ENCODE measurements around the gene MED31. TPM values are rescaled to one million over a fixed set of nuclear protein-coding genes. Genes with fewer than 3 reads are reported as not detected.

The MED31 gene
- polyA plus RNA-seq, 1 donor from 2014 or later: 27.3 TPM

- H3K27ac ChIP-seq (ENCODE audit: low read length): no peak overlapping the region
- no peaks in the 10 kb centered on the region for H3K9me3 ChIP-seq (ENCODE audit: low read length)
- peaks cover 6% of the 10 kb centered on the region for H3K36me3 ChIP-seq (ENCODE audit: insufficient read depth, low read length)
- H4K20me1 ChIP-seq (ENCODE audit: insufficient read depth): no peaks in the 10 kb centered on the region
- TF ChIP-seq REST (IDR thresholded peaks at IDR 0.05; ENCODE audit: borderline replicate concordance): no peak
- H3F3A ChIP-seq (ENCODE audit: insufficient read depth, low read length, poor library complexity, severe bottlenecking): no peaks in the 10 kb centered on the region
- no peak overlapping the region for H3K9ac ChIP-seq (ENCODE audit: low read length)
- no peaks in the 10 kb centered on the region for H3K79me2 ChIP-seq (replicated peaks; ENCODE audit: insufficient read depth, low read length)
- H3K27me3 ChIP-seq (ENCODE audit: insufficient read depth, low read depth, low read length): no peaks in the 10 kb centered on the region
- H3K4me3 ChIP-seq (ENCODE audit: low read length): no peak overlapping the region
- H2AFZ ChIP-seq (ENCODE audit: low read depth, low read length): no peak overlapping the region
- H3K4me2 ChIP-seq (ENCODE audit: low read length): no peak overlapping the region
- no peaks in the 10 kb centered on the region for H3K9me2 ChIP-seq (ENCODE audit: insufficient read depth, low read length)
These were observed 52.0 kb downstream of the MED31 start for GRCh38 chr17:6599364-6599763.

- Histone ChIP-seq H2AFZ (ENCODE audit: low read depth, low read length) (no peak overlapping the region), H3K27ac (ENCODE audit: low read length) (no peak overlapping the region), H3K79me2 (replicated peaks; ENCODE audit: insufficient read depth, low read length) (no peaks in the 10 kb centered on the region), H3K27me3 (ENCODE audit: insufficient read depth, low read depth, low read length) (no peaks in the 10 kb centered on the region), H3K9ac (ENCODE audit: low read length) (no peak overlapping the region), H3K9me2 (ENCODE audit: insufficient read depth, low read length) (no peaks in the 10 kb centered on the region), H4K20me1 (ENCODE audit: insufficient read depth) (no peaks in the 10 kb centered on the region), H3F3A (ENCODE audit: insufficient read depth, low read length, poor library complexity, severe bottlenecking) (no peaks in the 10 kb centered on the region), H3K4me2 (ENCODE audit: low read length) (no peak overlapping the region), H3K9me3 (ENCODE audit: low read length) (no peaks in the 10 kb centered on the region), H3K36me3 (ENCODE audit: insufficient read depth, low read length) (peaks cover 6% of the 10 kb centered on the region), H3K4me3 (ENCODE audit: low read length) (no peak overlapping the region)
- TF ChIP-seq MXI1 (conservative IDR thresholded peaks at IDR 0.05; ENCODE audit: poor library complexity, severe bottlenecking): no peak
- TF ChIP-seq TAF1 (IDR thresholded peaks at IDR 0.05; ENCODE audit: low read depth): no peak
These were observed 53.7 kb downstream of the MED31 start for GRCh38 chr17:6597727-6598126.

GRCh38 chr17:6596941-6597340, 54.5 kb downstream of the MED31 start:
- Histone ChIP-seq H3K9me3 (ENCODE audit: low read length) (no peaks in the 10 kb centered on the region), H3F3A (ENCODE audit: insufficient read depth, low read length, poor library complexity, severe bottlenecking) (no peaks in the 10 kb centered on the region), H3K4me3 (ENCODE audit: low read length) (no peak overlapping the region), H3K9ac (ENCODE audit: low read length) (no peak overlapping the region), H3K79me2 (replicated peaks; ENCODE audit: insufficient read depth, low read length) (no peaks in the 10 kb centered on the region), H2AFZ (ENCODE audit: low read depth, low read length) (no peak overlapping the region), H3K36me3 (ENCODE audit: insufficient read depth, low read length) (peaks cover 6% of the 10 kb centered on the region), H3K4me2 (ENCODE audit: low read length) (no peak overlapping the region), H3K27me3 (ENCODE audit: insufficient read depth, low read depth, low read length) (no peaks in the 10 kb centered on the region), H3K27ac (ENCODE audit: low read length) (no peak overlapping the region), H3K9me2 (ENCODE audit: insufficient read depth, low read length) (no peaks in the 10 kb centered on the region), H4K20me1 (ENCODE audit: insufficient read depth) (no peaks in the 10 kb centered on the region)
- TF ChIP-seq RAD21 (conservative IDR thresholded peaks at IDR 0.05): no peak
- no peak for TF ChIP-seq EZH2 (IDR thresholded peaks at IDR 0.05; ENCODE audit: borderline replicate concordance, insufficient read depth, low read length, poor library complexity, severe bottlenecking)
- TF ChIP-seq TAF1 (IDR thresholded peaks at IDR 0.05; ENCODE audit: low read depth): no peak
- TF ChIP-seq SMC3 (conservative IDR thresholded peaks at IDR 0.05; ENCODE audit: poor library complexity): no peak
- no peak for TF ChIP-seq CTCF (IDR thresholded peaks at IDR 0.05; ENCODE audit: poor library complexity, severe bottlenecking)
- TF ChIP-seq MXI1 (conservative IDR thresholded peaks at IDR 0.05; ENCODE audit: poor library complexity, severe bottlenecking): no peak
- TF ChIP-seq POLR2AphosphoS5 (IDR thresholded peaks at IDR 0.05): no peak
- TF ChIP-seq EP300 (conservative IDR thresholded peaks at IDR 0.05; ENCODE audit: poor library complexity, severe bottlenecking): no peak
- TF ChIP-seq REST (IDR thresholded peaks at IDR 0.05; ENCODE audit: borderline replicate concordance): no peak

Measured in neural cell (in vitro differentiated cells).